ENCODE results near the gene PDK2.

Gene PDK2

GRCh38 chr17:50152736-50153135 lies 57.6 kb downstream of the PDK2 start:
- no peak for DNase-seq

- DNase-seq = no peak
These were observed 58.8 kb downstream of the PDK2 start for GRCh38 chr17:50153650-50154575.

GRCh38 chr17:50154604-50155003 lies 59.5 kb downstream of the PDK2 start:
- no peak for DNase-seq

- DNase-seq = no peak
These were observed 60.1 kb downstream of the PDK2 start for GRCh38 chr17:50155115-50155819.

- DNase-seq = no peak
These were observed 62.7 kb downstream of the PDK2 start for GRCh38 chr17:50157891-50158290.

GRCh38 chr17:50161023-50161910 lies 66.1 kb downstream of the PDK2 start:
- peak; percentile 92 for DNase-seq

Measured in activated gamma-delta T cell treated with Interleukin-2 at 50 U/mL for 16 hours (primary cell).